ENCODE measurements around the gene PWWP2B. TPM values are rescaled to one million over a fixed set of nuclear protein-coding genes. Genes with fewer than 3 reads are reported as not detected.
A peak's percentile ranks its signal among the peaks of the same experiment; 100 is the strongest.

PWWP2B gene
- total RNA-seq, 4 donors from 2014 or later: 14.5 to 35.4 (median 27.3) TPM

DNA sequence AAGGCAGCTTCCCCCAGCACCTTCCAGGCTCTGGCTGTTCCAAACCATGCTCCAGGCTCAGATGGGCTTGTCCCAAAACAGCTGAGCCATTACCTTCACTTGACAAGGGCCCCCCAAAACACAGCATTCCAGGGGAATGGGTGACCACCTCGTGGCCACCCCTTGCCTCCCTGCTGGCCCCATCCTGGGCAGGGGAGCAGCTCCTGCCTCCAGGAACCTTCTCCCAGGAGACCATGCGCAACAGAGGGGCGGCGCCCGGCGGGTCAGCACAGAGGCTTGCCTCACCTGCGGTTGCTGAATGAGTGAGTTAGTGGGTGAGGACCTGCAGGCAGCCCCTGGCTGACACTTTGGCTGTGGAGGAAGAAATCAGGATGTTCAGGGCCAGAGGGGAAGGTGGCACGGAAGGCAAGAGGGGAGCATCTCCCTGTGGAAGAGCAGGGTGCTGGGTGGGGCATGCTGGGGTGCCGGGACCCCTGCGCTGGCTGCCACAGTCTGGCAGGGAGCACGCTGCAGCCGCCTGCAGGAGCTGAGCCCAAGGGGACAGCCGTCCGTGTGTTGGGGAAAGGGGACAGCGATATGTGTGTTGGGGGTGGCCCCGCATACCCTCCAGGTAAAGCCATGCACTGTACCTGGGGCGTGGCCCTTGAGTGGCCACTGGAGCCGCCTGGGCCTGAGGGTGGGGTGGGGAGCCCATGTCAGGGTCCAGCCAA, 54.7 kb downstream of the PWWP2B start:
- Histone ChIP-seq H3K4me3 (replicated peaks in 1 of 3) (no peak overlapping the region), H3K27me3 (no peaks in the 10 kb centered on the region), H3K9me3 (no peaks in the 10 kb centered on the region), H3K27ac (no peak overlapping the region), H3K4me1 (peaks cover 21 to 35% of the 10 kb centered on the region in 2 donors), H3K36me3 (no peaks in the 10 kb centered on the region)
- TF ChIP-seq POLR2A (IDR thresholded peaks at IDR 0.05) (no peak), CTCF (IDR thresholded peaks at IDR 0.05) (no peak)
- WGBS, 2 donors: 89 to 90% methylated on average over 13 to 17 of the region's 18 CpGs
- no peak for DNase-seq
- intact Hi-C loops (cut with DNase I): loop anchor here (2.0 kb wide), 2 partner anchors 57 to 229 kb away; no protein-coding TSS in a partner anchor

DNA sequence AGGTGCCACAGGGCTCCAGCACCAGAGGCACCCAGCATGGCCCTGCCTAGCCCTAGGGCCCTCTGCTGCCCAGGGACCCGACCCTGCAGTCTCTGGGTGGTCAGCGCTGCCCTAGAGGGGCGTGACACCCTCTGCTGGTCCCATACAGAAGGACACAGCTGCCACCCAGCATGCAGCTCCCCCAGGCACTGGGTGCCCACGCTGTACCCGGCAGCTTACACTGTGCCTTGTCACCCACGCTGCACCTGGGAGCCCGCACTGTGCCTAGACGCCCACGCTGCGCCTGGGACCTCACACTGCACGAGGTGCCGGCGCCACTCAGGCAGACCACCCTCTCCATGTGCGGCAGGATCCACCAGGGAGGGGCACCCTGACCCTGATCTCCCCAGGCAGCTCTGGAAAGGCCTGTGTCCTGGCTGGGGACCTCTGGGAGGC, 55.2 kb downstream of the PWWP2B start:
- WGBS, 2 donors: 92% methylated on average over 8 of the region's 14 CpGs; no CpG with 5 or more reads in 1 of the 2 donors
- H3K27ac ChIP-seq: peak overlapping the region in 1 of 3 donors; percentile 30

GRCh38 chr10:132452651-132453469, 55.9 kb downstream of the PWWP2B start:
- TF ChIP-seq POLR2A (IDR thresholded peaks at IDR 0.05): no peak
- peak; percentile 81 to 99 (median 97) for TF ChIP-seq CTCF (IDR thresholded peaks at IDR 0.05)
- H3K9me3 ChIP-seq: no peaks in the 10 kb centered on the region
- H3K4me1 ChIP-seq: peaks cover 11 to 23% of the 10 kb centered on the region in 2 donors
- peak overlapping the region in 1 of 3 donors; percentile 30 for H3K27ac ChIP-seq
- intact Hi-C loops (cut with DNase I): loop anchor here (2.0 kb wide), 2 partner anchors 58 to 230 kb away; no protein-coding TSS in a partner anchor
- no peak overlapping the region for H3K4me3 ChIP-seq (replicated peaks in 1 of 3)
- DNase-seq: peak; percentile 93 to 94
- WGBS, 2 donors: 13 to 19% methylated on average over 10 of the region's 45 CpGs
- H3K36me3 ChIP-seq: no peaks in the 10 kb centered on the region
- H3K27me3 ChIP-seq: no peaks in the 10 kb centered on the region

More for the DNA sequence above, 55.2 kb downstream of the PWWP2B start:
- H3K4me1 ChIP-seq: peaks cover 15 to 30% of the 10 kb centered on the region in 2 donors
- intact Hi-C loops (cut with DNase I): loop anchor here (2.0 kb wide), 2 partner anchors 57 to 229 kb away; no protein-coding TSS in a partner anchor
- DNase-seq: no peak
- no peaks in the 10 kb centered on the region for H3K9me3 ChIP-seq
- H3K36me3 ChIP-seq: no peaks in the 10 kb centered on the region
- no peak overlapping the region for H3K4me3 ChIP-seq (replicated peaks in 1 of 3)
- TF ChIP-seq POLR2A (IDR thresholded peaks at IDR 0.05): no peak
- no peak for TF ChIP-seq CTCF (IDR thresholded peaks at IDR 0.05)
- no peaks in the 10 kb centered on the region for H3K27me3 ChIP-seq

DNA sequence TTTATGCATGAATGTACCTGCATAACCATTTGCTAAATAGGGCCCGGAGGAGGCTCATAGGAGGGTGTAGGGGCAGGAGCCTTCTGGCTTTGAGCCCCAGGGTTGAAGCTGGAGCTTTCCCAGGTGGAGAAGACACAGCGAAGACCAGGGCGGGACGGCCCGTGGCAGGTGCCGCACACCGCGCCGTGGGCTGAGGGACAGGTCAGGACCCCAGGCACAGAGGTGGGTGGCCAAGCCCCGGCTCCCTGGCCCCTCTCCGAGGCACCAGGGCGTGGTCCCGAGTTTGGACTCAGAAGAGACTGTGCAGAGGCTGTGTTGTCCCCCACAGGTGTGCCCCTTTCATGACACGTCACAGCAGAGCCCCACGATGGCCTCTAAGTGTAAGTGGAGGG, 56.5 kb downstream of the PWWP2B start:
- WGBS, 2 donors: 49 to 56% methylated on average over 7 to 9 of the region's 15 CpGs
- peak in 1 of 2 donors; percentile 26 for DNase-seq
- Histone ChIP-seq H3K36me3 (no peaks in the 10 kb centered on the region), H3K4me3 (replicated peaks in 1 of 3) (no peak overlapping the region), H3K27me3 (no peaks in the 10 kb centered on the region), H3K4me1 (peaks cover 9 to 19% of the 10 kb centered on the region in 2 donors), H3K9me3 (no peaks in the 10 kb centered on the region), H3K27ac (no peak overlapping the region)
- intact Hi-C loops (cut with DNase I): loop anchor here (2.0 kb wide), 2 partner anchors 59 to 231 kb away; no protein-coding TSS in a partner anchor
- TF ChIP-seq CTCF (IDR thresholded peaks at IDR 0.05) (no peak), POLR2A (IDR thresholded peaks at IDR 0.05) (no peak)
